ENCODE measurements around the gene COL13A1. TPM values are rescaled to one million over a fixed set of nuclear protein-coding genes. Genes with fewer than 3 reads are reported as not detected.

COL13A1 gene
- total RNA-seq, 4 donors from 2014 or later = 0.46 to 0.60 TPM; not detected in 2

DNA sequence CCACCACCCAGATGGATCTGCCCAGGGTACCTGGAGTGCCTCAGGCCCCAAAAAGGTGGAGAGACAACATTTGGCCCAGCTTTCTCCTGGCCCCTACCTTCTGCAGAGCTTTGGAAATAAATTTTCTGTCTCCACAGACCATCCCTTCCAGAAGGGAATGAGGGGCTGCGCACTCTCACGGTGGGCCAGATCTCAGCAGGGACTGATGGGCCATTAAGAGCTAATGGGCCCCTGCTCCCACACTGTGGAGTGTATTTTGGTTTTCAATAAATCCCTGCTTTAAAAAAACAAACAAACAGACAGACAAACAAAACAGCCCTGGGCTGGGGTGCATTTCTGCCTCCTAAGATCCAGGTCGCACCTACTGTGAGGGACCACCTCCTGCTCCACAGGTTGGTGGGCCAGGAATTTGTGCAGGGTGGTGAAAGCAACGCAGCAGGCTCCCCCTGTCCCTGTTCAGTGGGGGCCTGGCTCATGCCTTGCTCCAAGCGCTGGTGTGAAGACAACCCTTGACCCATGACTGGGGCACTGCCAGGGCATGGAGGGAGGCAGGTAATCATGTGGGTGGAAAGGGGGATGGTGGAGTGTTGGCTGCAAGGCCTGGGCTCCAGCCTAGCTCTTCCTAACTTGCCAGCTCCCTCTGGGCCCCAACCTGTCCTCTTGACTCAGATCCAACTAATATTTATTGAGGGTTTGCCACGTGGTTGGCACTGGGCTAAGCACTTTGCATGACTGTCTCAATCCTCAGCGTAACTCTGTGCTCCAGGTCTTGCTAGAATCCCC, 88.5 kb downstream of the COL13A1 start:
- DNase-seq (ENCODE audit: low spot score) (no peak), ATAC-seq (ENCODE audit: low FRiP score) (no peak)
- no peak for TF ChIP-seq CTCF (IDR thresholded peaks at IDR 0.05)

DNA sequence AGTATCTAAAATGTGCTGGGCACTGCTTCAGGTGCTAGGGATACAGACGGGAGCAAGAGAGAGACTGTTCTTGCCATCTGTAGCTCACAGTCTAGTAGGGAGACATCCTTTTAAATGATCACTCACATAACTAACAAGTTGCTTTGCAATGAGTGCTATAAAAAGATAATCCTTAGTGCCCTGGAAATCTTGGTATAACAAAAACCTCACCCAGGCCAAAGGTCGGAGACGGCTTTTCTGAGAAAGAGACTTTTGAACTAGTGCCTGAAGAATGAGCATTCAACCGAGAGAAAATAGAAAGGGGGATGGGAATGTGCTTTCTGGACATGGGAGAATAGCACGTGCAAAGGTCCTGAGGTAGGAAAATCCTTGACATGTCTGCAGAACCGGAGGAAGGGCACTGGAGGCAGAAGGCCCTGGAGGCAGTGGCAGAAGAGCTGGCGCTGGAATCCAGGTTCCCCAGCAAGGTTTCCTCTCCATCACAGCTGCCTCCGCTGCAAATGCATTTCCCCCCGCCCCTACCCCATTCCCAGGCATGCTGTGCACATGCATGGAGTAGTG, 89.4 kb downstream of the COL13A1 start:
- no peak for ATAC-seq (ENCODE audit: low FRiP score)
- TF ChIP-seq CTCF (IDR thresholded peaks at IDR 0.05) = no peak
- no peak for DNase-seq (ENCODE audit: low spot score)

DNA sequence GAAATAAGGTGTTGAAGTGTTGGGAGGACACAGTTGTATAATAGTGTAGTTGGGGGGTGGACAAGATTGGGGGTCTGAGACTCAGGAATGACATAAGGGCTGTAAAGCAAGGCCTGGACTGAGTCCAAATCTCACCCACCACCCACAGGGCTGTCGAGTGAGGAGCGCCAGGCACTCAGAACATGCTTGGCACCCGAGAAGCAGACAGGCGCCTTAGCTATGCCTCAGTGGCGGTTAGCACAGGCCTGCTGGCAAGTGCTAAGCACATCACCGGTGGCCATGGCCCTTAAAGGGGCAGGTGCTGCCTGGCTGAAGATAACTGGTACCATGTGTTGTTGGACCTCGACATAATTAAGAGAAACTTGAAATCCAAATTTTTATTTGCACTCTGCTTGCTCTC, 90.7 kb downstream of the COL13A1 start:
- DNase-seq (ENCODE audit: low spot score) (no peak), ATAC-seq (ENCODE audit: low FRiP score) (no peak)
- no peak for TF ChIP-seq CTCF (IDR thresholded peaks at IDR 0.05)

DNA sequence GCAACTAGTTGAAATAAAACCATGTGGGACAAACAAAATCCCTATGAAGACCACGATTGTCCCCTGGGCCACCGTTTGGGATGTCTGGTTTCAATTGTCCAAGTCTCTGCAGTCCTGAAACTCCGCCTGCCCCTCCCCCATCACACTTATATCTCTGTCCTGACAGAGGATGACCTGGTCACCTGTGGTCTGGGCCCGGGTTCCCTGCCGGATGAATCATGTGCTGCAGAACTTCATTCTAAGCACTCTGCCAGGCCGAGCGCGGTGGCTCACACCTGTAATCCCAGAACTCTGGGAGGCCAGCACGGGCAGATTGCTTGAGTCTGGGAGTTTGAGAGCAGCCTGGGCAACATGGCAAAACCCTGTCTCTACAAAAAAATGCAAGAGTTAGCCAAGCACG, 91.1 kb downstream of the COL13A1 start:
- TF ChIP-seq CTCF (IDR thresholded peaks at IDR 0.05) = no peak
- ATAC-seq (ENCODE audit: low FRiP score) = no peak
- DNase-seq (ENCODE audit: low spot score) = no peak

DNA sequence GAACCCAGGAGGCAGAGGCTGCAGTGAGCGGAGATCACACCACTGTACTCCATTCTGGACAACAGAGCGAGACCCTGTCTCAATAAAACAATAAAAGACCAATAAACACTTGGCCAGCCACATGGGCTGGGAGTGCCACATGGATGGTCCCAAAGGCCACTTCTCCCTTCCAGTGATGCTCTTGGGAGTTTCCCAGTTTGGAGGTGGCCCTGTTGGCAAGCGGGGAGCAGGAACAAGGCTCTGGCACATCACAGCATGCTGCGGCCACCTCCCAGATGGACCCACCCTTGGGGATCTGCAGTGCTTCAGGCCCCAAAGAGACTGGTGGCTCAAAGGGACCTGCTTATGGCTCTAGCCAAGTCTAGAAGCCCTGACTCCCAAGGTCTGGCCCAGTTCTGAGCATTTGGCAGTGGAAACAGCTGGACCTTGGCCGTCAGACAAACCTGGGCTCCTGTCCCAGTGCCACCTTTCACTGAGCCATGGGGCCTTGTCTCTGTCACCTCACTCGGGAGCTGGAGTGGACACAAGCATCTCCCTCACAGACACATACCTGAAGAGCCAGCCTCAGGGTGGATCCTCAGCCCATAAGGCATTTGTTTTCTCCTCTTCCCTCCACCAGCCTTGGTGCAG, 91.7 kb downstream of the COL13A1 start:
- no peak for ATAC-seq (ENCODE audit: low FRiP score)
- no peak for DNase-seq (ENCODE audit: low spot score)
- TF ChIP-seq CTCF (IDR thresholded peaks at IDR 0.05) = no peak

DNA sequence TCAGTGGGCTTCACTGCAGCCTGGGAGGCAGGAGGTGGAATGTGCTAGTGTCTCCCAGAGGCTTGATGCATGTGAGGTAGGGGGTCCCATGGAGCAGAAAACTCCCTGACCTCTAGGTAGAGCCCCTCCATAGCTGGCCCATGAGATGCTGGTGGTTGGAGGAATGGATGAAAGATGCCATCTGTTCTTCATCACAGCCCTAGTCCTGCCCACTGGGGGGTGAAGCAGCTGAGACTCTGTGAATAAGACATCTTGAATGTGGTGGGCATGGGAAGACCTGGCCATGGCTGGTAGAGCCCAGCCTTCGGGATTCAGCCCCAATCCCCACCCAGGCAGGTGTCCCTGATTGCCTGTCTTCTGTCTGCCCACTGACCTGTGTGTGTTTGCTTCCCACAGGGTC, 92.5 kb downstream of the COL13A1 start:
- DNase-seq (ENCODE audit: low spot score) = no peak
- no peak for TF ChIP-seq CTCF (IDR thresholded peaks at IDR 0.05)
- no peak for ATAC-seq (ENCODE audit: low FRiP score)

Data from omental fat pad (tissue), 4 donors.